ENCODE measurements around the gene ALDH5A1.

The ALDH5A1 gene

GRCh38 chr6:24455061-24455460, 39.7 kb upstream of the ALDH5A1 start:
- Histone ChIP-seq H2BK120ac (ENCODE audit: insufficient read depth, low read length, poor library complexity) (no peak overlapping the region), H4K12ac (ENCODE audit: low read depth, low read length) (no peak overlapping the region)
- no CpG with 5 or more reads among the region's 4 CpGs for WGBS (ENCODE audit: extremely low coverage, insufficient coverage, insufficient read length)

GRCh38 chr6:24458134-24458533, 36.6 kb upstream of the ALDH5A1 start:
- DNase-seq, result no peak
- H3K9ac ChIP-seq (ENCODE audit: low read length), result no peak overlapping the region
- no CpG with 5 or more reads among the region's 4 CpGs for WGBS (ENCODE audit: extremely low coverage, insufficient coverage, insufficient read length)

More at GRCh38 chr6:24455061-24455460, 39.7 kb upstream of the ALDH5A1 start:
- H2BK5ac ChIP-seq (ENCODE audit: low read depth, low read length, poor library complexity), result no peak overlapping the region
- H3K4me3 ChIP-seq (ENCODE audit: low read depth, low read length), result no peak overlapping the region
- H3K23ac ChIP-seq (ENCODE audit: low read length), result no peak overlapping the region
- no peak overlapping the region for H2BK12ac ChIP-seq (ENCODE audit: low read length)
- no peak overlapping the region for H3K27ac ChIP-seq (ENCODE audit: low read depth, low read length)
- H3K36me3 ChIP-seq (ENCODE audit: control insufficient read depth in 1 of 2, insufficient read depth in 2 of 2, low read length in 2 of 2), result no peaks in the 10 kb centered on the region
- no peaks in the 10 kb centered on the region for H3K9me3 ChIP-seq (ENCODE audit: insufficient read depth, low read depth, low read length)
- H3K9ac ChIP-seq (ENCODE audit: low read length), result no peak overlapping the region
- H4K91ac ChIP-seq (ENCODE audit: low read depth, low read length), result no peak overlapping the region
- no peaks in the 10 kb centered on the region for H3K79me2 ChIP-seq (ENCODE audit: control insufficient read depth, insufficient read depth, low read length, poor library complexity)
- H2AFZ ChIP-seq (ENCODE audit: insufficient read depth, low read length, poor library complexity), result no peak overlapping the region
- H3K18ac ChIP-seq (ENCODE audit: low read length), result no peak overlapping the region
- H3K79me1 ChIP-seq (ENCODE audit: low read length), result no peaks in the 10 kb centered on the region
- no peaks in the 10 kb centered on the region for H3K27me3 ChIP-seq (ENCODE audit: insufficient read depth, low read length)
- no peak overlapping the region for H3K14ac ChIP-seq (ENCODE audit: low read length)
- H4K8ac ChIP-seq (ENCODE audit: low read depth, low read length), result no peak overlapping the region
- H3K4me2 ChIP-seq (ENCODE audit: low read length), result no peak overlapping the region
- H2AK5ac ChIP-seq (ENCODE audit: low read length), result no peak overlapping the region
- peaks cover 2% of the 10 kb centered on the region in 2 experiments for H3K4me1 ChIP-seq (ENCODE audit: control insufficient read depth in 1 of 2, insufficient read depth in 2 of 2, low read length in 2 of 2)
- DNase-seq, result no peak
- H3K4ac ChIP-seq (ENCODE audit: low read depth, low read length), result no peak overlapping the region

GRCh38 chr6:24458941-24459340, 35.8 kb upstream of the ALDH5A1 start:
- no peak overlapping the region for H4K8ac ChIP-seq (ENCODE audit: low read depth, low read length)
- H3K4ac ChIP-seq (ENCODE audit: low read depth, low read length), result no peak overlapping the region
- H2AK5ac ChIP-seq (ENCODE audit: low read length), result no peak overlapping the region
- H3K18ac ChIP-seq (ENCODE audit: low read length), result no peak overlapping the region
- DNase-seq, result peak in 1 of 2 donors; percentile 52
- H3K4me2 ChIP-seq (ENCODE audit: low read length), result no peak overlapping the region
- H3K27ac ChIP-seq (ENCODE audit: low read depth, low read length), result no peak overlapping the region
- no peak overlapping the region for H3K14ac ChIP-seq (ENCODE audit: low read length)
- no CpG with 5 or more reads among the region's 2 CpGs for WGBS (ENCODE audit: extremely low coverage, insufficient coverage, insufficient read length)
- H2BK5ac ChIP-seq (ENCODE audit: low read depth, low read length, poor library complexity), result no peak overlapping the region
- no peak overlapping the region for H3K4me3 ChIP-seq (ENCODE audit: low read depth, low read length)
- H4K12ac ChIP-seq (ENCODE audit: low read depth, low read length), result no peak overlapping the region
- peaks cover 0 to under 1% of the 10 kb centered on the region in 2 experiments for H3K4me1 ChIP-seq (ENCODE audit: control insufficient read depth in 1 of 2, insufficient read depth in 2 of 2, low read length in 2 of 2)
- H3K79me2 ChIP-seq (ENCODE audit: control insufficient read depth, insufficient read depth, low read length, poor library complexity), result no peaks in the 10 kb centered on the region
- no peaks in the 10 kb centered on the region for H3K9me3 ChIP-seq (ENCODE audit: insufficient read depth, low read depth, low read length)
- H3K23ac ChIP-seq (ENCODE audit: low read length), result no peak overlapping the region
- no peak overlapping the region for H2AFZ ChIP-seq (ENCODE audit: insufficient read depth, low read length, poor library complexity)
- no peak overlapping the region for H3K9ac ChIP-seq (ENCODE audit: low read length)
- H3K36me3 ChIP-seq (ENCODE audit: control insufficient read depth in 1 of 2, insufficient read depth in 2 of 2, low read length in 2 of 2), result no peaks in the 10 kb centered on the region
- H3K79me1 ChIP-seq (ENCODE audit: low read length), result no peaks in the 10 kb centered on the region
- H2BK12ac ChIP-seq (ENCODE audit: low read length), result no peak overlapping the region
- H4K91ac ChIP-seq (ENCODE audit: low read depth, low read length), result no peak overlapping the region
- no peaks in the 10 kb centered on the region for H3K27me3 ChIP-seq (ENCODE audit: insufficient read depth, low read length)
- no peak overlapping the region for H2BK120ac ChIP-seq (ENCODE audit: insufficient read depth, low read length, poor library complexity)

More at GRCh38 chr6:24458134-24458533, 36.6 kb upstream of the ALDH5A1 start:
- no peak overlapping the region for H3K4me3 ChIP-seq (ENCODE audit: low read depth, low read length)
- no peak overlapping the region for H4K8ac ChIP-seq (ENCODE audit: low read depth, low read length)
- H4K12ac ChIP-seq (ENCODE audit: low read depth, low read length), result no peak overlapping the region
- no peak overlapping the region for H3K14ac ChIP-seq (ENCODE audit: low read length)
- H2BK120ac ChIP-seq (ENCODE audit: insufficient read depth, low read length, poor library complexity), result no peak overlapping the region
- H3K4ac ChIP-seq (ENCODE audit: low read depth, low read length), result no peak overlapping the region
- no peaks in the 10 kb centered on the region for H3K36me3 ChIP-seq (ENCODE audit: control insufficient read depth in 1 of 2, insufficient read depth in 2 of 2, low read length in 2 of 2)
- no peak overlapping the region for H2AK5ac ChIP-seq (ENCODE audit: low read length)
- H3K79me2 ChIP-seq (ENCODE audit: control insufficient read depth, insufficient read depth, low read length, poor library complexity), result no peaks in the 10 kb centered on the region
- no peak overlapping the region for H2BK12ac ChIP-seq (ENCODE audit: low read length)
- H3K9me3 ChIP-seq (ENCODE audit: insufficient read depth, low read depth, low read length), result no peaks in the 10 kb centered on the region
- no peaks in the 10 kb centered on the region for H3K79me1 ChIP-seq (ENCODE audit: low read length)
- H3K4me2 ChIP-seq (ENCODE audit: low read length), result no peak overlapping the region
- H3K27me3 ChIP-seq (ENCODE audit: insufficient read depth, low read length), result no peaks in the 10 kb centered on the region
- H2AFZ ChIP-seq (ENCODE audit: insufficient read depth, low read length, poor library complexity), result no peak overlapping the region
- no peak overlapping the region for H3K18ac ChIP-seq (ENCODE audit: low read length)
- H3K23ac ChIP-seq (ENCODE audit: low read length), result no peak overlapping the region
- no peak overlapping the region for H3K27ac ChIP-seq (ENCODE audit: low read depth, low read length)
- peaks cover 0 to 2% of the 10 kb centered on the region in 2 experiments for H3K4me1 ChIP-seq (ENCODE audit: control insufficient read depth in 1 of 2, insufficient read depth in 2 of 2, low read length in 2 of 2)
- H4K91ac ChIP-seq (ENCODE audit: low read depth, low read length), result no peak overlapping the region
- H2BK5ac ChIP-seq (ENCODE audit: low read depth, low read length, poor library complexity), result no peak overlapping the region

GRCh38 chr6:24460966-24461365, 33.8 kb upstream of the ALDH5A1 start:
- Histone ChIP-seq H3K4ac (ENCODE audit: low read depth, low read length) (no peak overlapping the region), H3K27ac (ENCODE audit: low read depth, low read length) (no peak overlapping the region), H3K27me3 (ENCODE audit: insufficient read depth, low read length) (no peaks in the 10 kb centered on the region), H3K36me3 (ENCODE audit: control insufficient read depth in 1 of 2, insufficient read depth in 2 of 2, low read length in 2 of 2) (no peaks in the 10 kb centered on the region), H4K8ac (ENCODE audit: low read depth, low read length) (no peak overlapping the region), H4K91ac (ENCODE audit: low read depth, low read length) (no peak overlapping the region), H3K23ac (ENCODE audit: low read length) (no peak overlapping the region), H2AK5ac (ENCODE audit: low read length) (no peak overlapping the region), H2BK5ac (ENCODE audit: low read depth, low read length, poor library complexity) (no peak overlapping the region), H2BK12ac (ENCODE audit: low read length) (no peak overlapping the region), H3K4me3 (ENCODE audit: low read depth, low read length) (no peak overlapping the region), H3K4me2 (ENCODE audit: low read length) (no peak overlapping the region), H3K4me1 (ENCODE audit: control insufficient read depth in 1 of 2, insufficient read depth in 2 of 2, low read length in 2 of 2) (no peaks in the 10 kb centered on the region), H3K9me3 (ENCODE audit: insufficient read depth, low read depth, low read length) (no peaks in the 10 kb centered on the region), H4K12ac (ENCODE audit: low read depth, low read length) (no peak overlapping the region), H3K18ac (ENCODE audit: low read length) (no peak overlapping the region), H2BK120ac (ENCODE audit: insufficient read depth, low read length, poor library complexity) (no peak overlapping the region), H3K79me2 (ENCODE audit: control insufficient read depth, insufficient read depth, low read length, poor library complexity) (no peaks in the 10 kb centered on the region), H3K14ac (ENCODE audit: low read length) (no peak overlapping the region), H3K9ac (ENCODE audit: low read length) (no peak overlapping the region), H2AFZ (ENCODE audit: insufficient read depth, low read length, poor library complexity) (no peak overlapping the region), H3K79me1 (ENCODE audit: low read length) (no peaks in the 10 kb centered on the region)
- WGBS (ENCODE audit: extremely low coverage, insufficient coverage, insufficient read length), result no CpG with 5 or more reads among the region's 4 CpGs
- no peak for DNase-seq

All from trophoblast cell (in vitro differentiated cells and primary cell).